A673 (cell line): Measurements from ENCODE around the gene SDK1.

Source experiments
- CTCF ChIP-seq: fragments of 300-800, 200-600 bp; sonication (generic); conservative IDR thresholded peaks from 2 replicates; pipeline ENCODE4 v1.5.1; 2017; ENCODE audit warnings: low read depth, mild to moderate bottlenecking, antibody characterized with exemption, low read length, moderate library complexity, mixed read lengths
- EZH2 ChIP-seq: fragments of 200-600 bp; sonication (generic); IDR thresholded peaks from 2 replicates; pipeline ENCODE4 v1.6.1; 2017; ENCODE audit warnings: borderline replicate concordance, low read depth, mild to moderate bottlenecking, mixed read lengths, antibody characterized with exemption, low read length; ENCODE audit not compliant: poor library complexity, severe bottlenecking

- no peak for TF ChIP-seq CTCF
- no peak for TF ChIP-seq EZH2
Observed at GRCh38 chr7:4074994-4075393, 773.9 kb downstream of the SDK1 start.
